ENCODE measurements around the gene TNFAIP3. TPM values are rescaled to one million over a fixed set of nuclear protein-coding genes. Genes with fewer than 3 reads are reported as not detected.

TNFAIP3 gene
- total and polyA plus RNA-seq, 2 of the 8 experiments (the other 6 are each of a cell fraction or from before 2014, with no cell fraction given) = 1.6 to 2.0 TPM

- TF ChIP-seq, protein P1, sequence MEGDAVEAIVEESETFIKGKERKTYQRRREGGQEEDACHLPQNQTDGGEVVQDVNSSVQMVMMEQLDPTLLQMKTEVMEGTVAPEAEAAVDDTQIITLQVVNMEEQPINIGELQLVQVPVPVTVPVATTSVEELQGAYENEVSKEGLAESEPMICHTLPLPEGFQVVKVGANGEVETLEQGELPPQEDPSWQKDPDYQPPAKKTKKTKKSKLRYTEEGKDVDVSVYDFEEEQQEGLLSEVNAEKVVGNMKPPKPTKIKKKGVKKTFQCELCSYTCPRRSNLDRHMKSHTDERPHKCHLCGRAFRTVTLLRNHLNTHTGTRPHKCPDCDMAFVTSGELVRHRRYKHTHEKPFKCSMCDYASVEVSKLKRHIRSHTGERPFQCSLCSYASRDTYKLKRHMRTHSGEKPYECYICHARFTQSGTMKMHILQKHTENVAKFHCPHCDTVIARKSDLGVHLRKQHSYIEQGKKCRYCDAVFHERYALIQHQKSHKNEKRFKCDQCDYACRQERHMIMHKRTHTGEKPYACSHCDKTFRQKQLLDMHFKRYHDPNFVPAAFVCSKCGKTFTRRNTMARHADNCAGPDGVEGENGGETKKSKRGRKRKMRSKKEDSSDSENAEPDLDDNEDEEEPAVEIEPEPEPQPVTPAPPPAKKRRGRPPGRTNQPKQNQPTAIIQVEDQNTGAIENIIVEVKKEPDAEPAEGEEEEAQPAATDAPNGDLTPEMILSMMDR (IDR thresholded peaks at IDR 0.05; ENCODE audit: control extremely low read depth in 1 of 3, insufficient read depth in 1 of 3, low read depth in 1 of 3, low read length in 3 of 3) = no peak
- TF ChIP-seq RBBP5 (IDR thresholded peaks at IDR 0.05; ENCODE audit: borderline replicate concordance, low read depth, low read length) = no peak
- TF ChIP-seq PHF8 (conservative IDR thresholded peaks at IDR 0.05; ENCODE audit: low read depth, low read length) = no peak
- TF ChIP-seq CBX5 (IDR thresholded peaks at IDR 0.05; ENCODE audit: low read depth, low read length) = no peak
- TF ChIP-seq RFX5 (IDR thresholded peaks at IDR 0.05; ENCODE audit: borderline replicate concordance, low read depth, low read length) = no peak
- TF ChIP-seq, protein P2, sequence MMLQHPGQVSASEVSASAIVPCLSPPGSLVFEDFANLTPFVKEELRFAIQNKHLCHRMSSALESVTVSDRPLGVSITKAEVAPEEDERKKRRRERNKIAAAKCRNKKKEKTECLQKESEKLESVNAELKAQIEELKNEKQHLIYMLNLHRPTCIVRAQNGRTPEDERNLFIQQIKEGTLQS (IDR thresholded peaks at IDR 0.05; ENCODE audit: insufficient read depth, low read depth, low read length) = no peak
Observed at GRCh38 chr6:137911675-137912191, 44.7 kb downstream of the TNFAIP3 start (continued).
